Measurements from ENCODE around the gene PBRM1. TPM values are rescaled to one million over a fixed set of nuclear protein-coding genes. Genes with fewer than 3 reads are reported as not detected.

PBRM1 gene
- total and polyA plus RNA-seq, 2 of the 13 experiments (the other 11 are each of a cell fraction or from before 2014, with no cell fraction given) = 10.9 to 33.2 TPM

DNA sequence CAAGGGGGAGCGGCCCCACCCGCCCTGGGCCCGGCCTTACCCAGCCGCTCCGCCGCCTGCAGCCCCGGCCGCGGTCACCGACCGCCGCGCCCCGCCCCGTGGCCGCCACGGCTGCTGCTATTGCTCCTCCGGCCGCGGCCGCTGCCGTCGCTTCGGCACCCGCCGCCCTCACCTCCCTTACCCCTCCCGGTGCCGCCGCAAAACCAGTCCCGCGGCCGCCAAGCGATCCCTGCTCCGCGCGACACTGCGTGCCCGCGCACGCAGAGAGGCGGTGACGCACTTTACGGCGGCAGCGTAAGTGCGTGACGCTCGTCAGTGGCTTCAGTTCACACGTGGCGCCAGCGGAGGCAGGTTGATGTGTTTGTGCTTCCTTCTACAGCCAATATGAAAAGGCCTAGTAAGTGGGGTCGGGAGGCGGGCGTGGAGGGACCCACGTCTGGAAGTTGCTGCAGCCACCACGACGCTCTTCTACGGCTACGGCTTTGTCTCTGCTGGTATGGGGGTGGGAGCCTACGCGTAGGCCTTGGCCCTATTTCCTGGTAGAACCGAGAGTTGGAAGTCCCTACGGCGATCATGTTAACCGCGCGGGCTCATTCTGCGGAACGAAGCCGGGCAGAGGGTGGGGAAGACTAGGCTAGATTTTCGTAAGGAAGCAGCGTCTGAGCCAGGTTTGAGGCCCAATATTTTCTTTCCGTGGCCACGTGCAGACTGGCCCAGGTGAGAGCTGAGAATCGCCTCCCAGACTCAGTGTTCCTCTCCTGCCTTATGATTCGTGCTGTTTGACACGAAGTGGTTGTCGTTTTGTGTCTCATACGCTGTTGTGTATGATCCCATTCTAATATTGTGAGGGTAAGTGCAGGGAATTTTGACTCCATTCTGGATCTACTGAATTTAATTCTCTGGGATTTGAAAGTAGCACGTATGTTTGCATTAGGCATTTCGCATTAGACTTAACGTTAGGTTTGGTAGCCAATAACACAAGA lies at the start of gene PBRM1, which contains the start of gene GNL3 (continued):
- TF ChIP-seq, protein P1, sequence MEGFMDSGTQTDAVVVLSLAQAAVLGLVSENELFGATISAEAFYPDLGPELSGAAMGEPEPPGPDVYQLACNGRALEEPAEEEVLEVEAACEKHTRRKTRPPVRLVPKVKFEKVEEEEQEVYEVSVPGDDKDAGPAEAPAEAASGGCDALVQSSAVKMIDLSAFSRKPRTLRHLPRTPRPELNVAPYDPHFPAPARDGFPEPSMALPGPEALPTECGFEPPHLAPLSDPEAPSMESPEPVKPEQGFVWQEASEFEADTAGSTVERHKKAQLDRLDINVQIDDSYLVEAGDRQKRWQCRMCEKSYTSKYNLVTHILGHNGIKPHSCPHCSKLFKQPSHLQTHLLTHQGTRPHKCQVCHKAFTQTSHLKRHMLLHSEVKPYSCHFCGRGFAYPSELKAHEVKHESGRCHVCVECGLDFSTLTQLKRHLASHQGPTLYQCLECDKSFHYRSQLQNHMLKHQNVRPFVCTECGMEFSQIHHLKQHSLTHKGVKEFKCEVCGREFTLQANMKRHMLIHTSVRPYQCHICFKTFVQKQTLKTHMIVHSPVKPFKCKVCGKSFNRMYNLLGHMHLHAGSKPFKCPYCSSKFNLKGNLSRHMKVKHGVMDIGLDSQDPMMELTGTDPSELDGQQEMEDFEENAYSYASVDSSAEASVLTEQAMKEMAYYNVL (CRISPR knock-in tag; IDR thresholded peaks at IDR 0.05; ENCODE audit: borderline replicate concordance) = peak; percentile 77
- 0 out of 2 replicates have a peak, but pooled peaks have one; percentile 83 for TF ChIP-seq ZSCAN31 (CRISPR knock-in tag; IDR thresholded peaks at IDR 0.05; ENCODE audit: low read depth)
- peak; percentile 63; the same call in 1 of the 2 replicates for TF ChIP-seq ZNF510 (CRISPR knock-in tag; IDR thresholded peaks at IDR 0.05; ENCODE audit: low read depth)
- peak; percentile 86; the same call in 1 of the 2 replicates for TF ChIP-seq SNAI1 (CRISPR knock-in tag; IDR thresholded peaks at IDR 0.05; ENCODE audit: borderline replicate concordance)
- peak; percentile 86; the same call in 1 of the 2 replicates for TF ChIP-seq ZNF34 (CRISPR knock-in tag; IDR thresholded peaks at IDR 0.05; ENCODE audit: borderline replicate concordance)
- no peak for TF ChIP-seq ZNF530 (CRISPR knock-in tag; IDR thresholded peaks at IDR 0.05; ENCODE audit: low read depth)
- peak; percentile 67 for TF ChIP-seq RXRA (CRISPR knock-in tag; IDR thresholded peaks at IDR 0.05)
- TF ChIP-seq MEF2D (CRISPR knock-in tag; IDR thresholded peaks at IDR 0.05) = peak; percentile 88
- TF ChIP-seq SOX13 (IDR thresholded peaks at IDR 0.05) = peak; percentile 18; the same call in 1 of the 2 replicates
- TF ChIP-seq SOX13 (CRISPR knock-in tag; conservative IDR thresholded peaks at IDR 0.05 in 1 of 2, IDR thresholded peaks at IDR 0.05 in 1 of 2) = peak in 1 of 2 experiments; percentile 55; a peak in 2 of 4 replicates
- peak; percentile 94 for TF ChIP-seq GATAD1 (CRISPR knock-in tag; IDR thresholded peaks at IDR 0.05)
- TF ChIP-seq KDM6A (CRISPR knock-in tag; IDR thresholded peaks at IDR 0.05; ENCODE audit: low read depth) = 0 out of 2 replicates have a peak, but pooled peaks have one; percentile 15
- peak; percentile 25; the same call in 1 of the 2 replicates for TF ChIP-seq SIX1 (CRISPR knock-in tag; IDR thresholded peaks at IDR 0.05; ENCODE audit: borderline replicate concordance)
- peak; percentile 52; the same call in 1 of the 2 replicates for TF ChIP-seq THYN1 (CRISPR knock-in tag; IDR thresholded peaks at IDR 0.05; ENCODE audit: borderline replicate concordance, low read depth)
- no peak for TF ChIP-seq REXO4 (CRISPR knock-in tag; IDR thresholded peaks at IDR 0.05; ENCODE audit: borderline replicate concordance)
- peak; percentile 69 for TF ChIP-seq RBM22 (optimal IDR thresholded peaks at IDR 0.05; ENCODE audit: low read length)
- no peak for TF ChIP-seq ZNF33A (CRISPR knock-in tag; IDR thresholded peaks at IDR 0.05; ENCODE audit: borderline replicate concordance)
- TF ChIP-seq TBP (CRISPR knock-in tag; IDR thresholded peaks at IDR 0.05) = no peak
- peak; percentile 72; the same call in 1 of the 2 replicates for TF ChIP-seq ATF5 (CRISPR knock-in tag; IDR thresholded peaks at IDR 0.05; ENCODE audit: low read depth)
- TF ChIP-seq ZNF225 (CRISPR knock-in tag; IDR thresholded peaks at IDR 0.05) = 0 out of 2 replicates have a peak, but pooled peaks have one; percentile 71
- TF ChIP-seq TCF7 (IDR thresholded peaks at IDR 0.05; ENCODE audit: low read depth) = no peak
- TF ChIP-seq ZNF790 (CRISPR knock-in tag; IDR thresholded peaks at IDR 0.05; ENCODE audit: borderline replicate concordance) = no peak
- TF ChIP-seq ZNF709 (CRISPR knock-in tag; IDR thresholded peaks at IDR 0.05) = peak; percentile 69; the same call in 1 of the 2 replicates
- TF ChIP-seq ZNF768 (CRISPR knock-in tag; IDR thresholded peaks at IDR 0.05) = no peak; the same call in none of the 2 replicates
- TF ChIP-seq NCOA1 (CRISPR knock-in tag; IDR thresholded peaks at IDR 0.05) = no peak
- TF ChIP-seq MATR3 (CRISPR knock-in tag; IDR thresholded peaks at IDR 0.05) = no peak
